Chondrocyte (in vitro differentiated cells): ENCODE data around the gene SKAP1. TPM values are rescaled to one million over a fixed set of nuclear protein-coding genes. Genes with fewer than 3 reads are reported as not detected.

Experiments used
- DNase-seq: peaks from one replicate; pipeline ENCODE4 v3.0.0; 2021; ENCODE audit warnings: mixed read lengths, low spot score
- H3K27ac Mint-ChIP-seq: one replicate; pipeline ENCODE4 v1.8.0; 2021; ENCODE audit warnings: mild to moderate bottlenecking, moderate library complexity, mixed read lengths; ENCODE audit not compliant: unreplicated experiment
- H3K27me3 Mint-ChIP-seq: 2 replicates; pipeline ENCODE4 v1.8.0; 2021; ENCODE audit warnings: low read depth, mixed read lengths
- H3K36me3 Mint-ChIP-seq: 2 replicates; pipeline ENCODE4 v1.8.0; 2021; ENCODE audit warnings: low read depth, mixed read lengths
- H3K4me1 Mint-ChIP-seq: 2 replicates; pipeline ENCODE4 v1.8.0; 2021; ENCODE audit warnings: low read depth, mild to moderate bottlenecking, mixed read lengths
- H3K4me3 Mint-ChIP-seq: one replicate; pipeline ENCODE4 v1.8.0; 2021; ENCODE audit warnings: mild to moderate bottlenecking, moderate library complexity, mixed read lengths; ENCODE audit not compliant: unreplicated experiment
- H3K9me3 Mint-ChIP-seq: 2 replicates; pipeline ENCODE4 v1.8.0; 2021; ENCODE audit warnings: low read depth, mixed read lengths
- CTCF ChIP-seq: fragments of 200-600 bp; sonication (generic); IDR thresholded peaks from 2 replicates; pipeline ENCODE4 v1.5.0; 2021; ENCODE audit warnings: antibody characterized with exemption, mild to moderate bottlenecking, moderate library complexity
- total RNA-seq: library from RNA; stranded (reverse); gene quantifications from 3 replicates; pipeline ENCODE4 v1.2.1, GENCODE V29; 2021

Gene SKAP1
- total RNA-seq, 1 donor from 2014 or later = not detected

DNA sequence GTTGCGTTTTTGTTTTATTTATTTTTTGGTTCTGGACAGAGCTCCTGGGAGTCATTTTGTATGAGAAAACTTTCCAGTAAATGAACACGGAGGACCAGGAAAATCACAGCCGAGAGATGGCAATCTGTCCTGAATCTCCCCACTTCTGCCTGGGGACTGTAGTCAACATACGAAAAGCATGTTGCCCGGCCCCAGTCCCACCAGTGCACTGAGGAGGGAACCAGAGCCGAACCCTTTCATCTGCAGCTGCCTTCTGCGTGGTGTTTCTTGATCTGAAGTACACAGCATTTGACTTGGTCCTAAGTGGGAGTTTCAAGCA is 303.5 kb downstream of the SKAP1 start:
- H3K27me3 Mint-ChIP-seq = no peaks in the 10 kb centered on the region

DNA sequence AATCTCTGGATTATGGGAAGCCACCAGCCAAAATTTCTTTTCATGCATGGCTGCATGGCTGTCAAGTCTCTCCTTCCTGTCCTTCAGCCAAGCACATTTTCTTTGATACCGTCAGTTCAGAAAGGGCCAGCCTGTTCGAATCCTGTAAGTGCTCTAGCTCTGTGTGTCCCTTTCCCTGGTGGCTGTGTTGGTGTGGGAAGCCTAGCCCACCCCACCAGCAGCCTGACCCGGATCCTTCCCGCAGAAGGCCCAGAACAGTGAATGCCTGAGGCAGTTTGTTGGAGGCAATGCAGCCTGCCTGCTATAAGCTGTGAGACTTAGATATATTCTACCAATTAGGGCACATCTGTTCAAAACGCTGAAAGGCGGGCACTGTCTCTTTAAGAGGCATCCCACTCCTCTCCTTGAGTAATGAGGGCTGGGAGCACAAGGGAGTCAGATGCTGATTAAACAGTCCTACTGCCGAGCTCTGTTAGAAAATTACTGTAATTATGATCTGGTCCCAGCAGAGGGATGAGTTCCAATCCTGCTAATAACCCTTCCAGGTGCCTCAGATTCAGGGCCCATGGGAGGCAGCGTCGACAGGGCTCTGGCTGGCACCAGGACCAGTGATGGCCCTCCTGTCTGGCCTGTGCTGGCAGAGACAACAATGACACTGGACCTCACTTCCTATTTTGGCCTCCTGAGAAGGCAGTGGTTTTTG is 304.0 kb downstream of the SKAP1 start:
- no peak for TF ChIP-seq CTCF
- peak overlapping the region; percentile 17 for H3K27ac Mint-ChIP-seq
- H3K27me3 Mint-ChIP-seq = no peaks in the 10 kb centered on the region
- no peak for DNase-seq
- peaks cover 15% of the 10 kb centered on the region for H3K36me3 Mint-ChIP-seq
- peaks cover 25% of the 10 kb centered on the region for H3K4me1 Mint-ChIP-seq
- H3K9me3 Mint-ChIP-seq = no peaks in the 10 kb centered on the region
- no peak overlapping the region for H3K4me3 Mint-ChIP-seq

More for the DNA sequence above, 303.5 kb downstream of the SKAP1 start:
- no peak for DNase-seq
- no peak for TF ChIP-seq CTCF
- Mint-ChIP-seq H3K36me3 (peaks cover 10% of the 10 kb centered on the region), H3K4me3 (no peak overlapping the region), H3K4me1 (peaks cover 29% of the 10 kb centered on the region), H3K27ac (peak overlapping the region; percentile 17), H3K9me3 (no peaks in the 10 kb centered on the region)

DNA sequence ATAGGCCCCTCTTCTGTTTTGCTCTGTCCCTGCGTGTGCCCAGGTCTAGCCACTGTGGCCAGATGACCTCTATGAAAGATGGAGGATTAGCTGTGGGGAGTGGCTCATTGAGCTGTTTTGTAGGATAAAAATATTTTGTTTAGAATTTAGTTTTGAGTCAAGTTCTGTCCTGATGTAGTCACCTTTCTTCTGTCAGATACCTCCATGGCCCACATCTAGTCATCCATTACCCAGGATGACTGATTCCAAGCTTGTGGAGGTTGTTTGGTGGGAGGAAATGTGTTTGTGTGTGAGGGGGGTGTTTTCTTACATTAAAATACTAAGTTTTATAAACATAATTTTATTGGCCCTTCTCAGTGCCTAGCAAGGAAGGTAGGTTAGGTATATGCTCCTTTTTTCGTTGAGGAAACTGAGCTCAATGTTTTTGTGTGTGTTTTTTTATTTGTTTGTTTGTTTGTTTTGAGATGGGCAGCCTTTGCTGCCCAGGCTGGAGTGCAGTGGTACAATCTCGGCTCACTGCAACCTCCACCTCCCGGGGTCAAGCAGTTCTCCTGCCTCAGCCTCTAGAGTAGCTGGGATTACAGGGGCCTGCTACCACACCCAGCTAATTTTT is 306.1 kb downstream of the SKAP1 start:
- TF ChIP-seq CTCF = no peak
- no peak overlapping the region for H3K27ac Mint-ChIP-seq
- DNase-seq = no peak
- peaks cover 24% of the 10 kb centered on the region for H3K4me1 Mint-ChIP-seq
- no peaks in the 10 kb centered on the region for H3K9me3 Mint-ChIP-seq
- no peaks in the 10 kb centered on the region for H3K27me3 Mint-ChIP-seq
- no peak overlapping the region for H3K4me3 Mint-ChIP-seq
- peaks cover 22% of the 10 kb centered on the region for H3K36me3 Mint-ChIP-seq

- H3K9me3 Mint-ChIP-seq = no peaks in the 10 kb centered on the region
- no peak overlapping the region for H3K27ac Mint-ChIP-seq
- DNase-seq = no peak
- peaks cover 25% of the 10 kb centered on the region for H3K36me3 Mint-ChIP-seq
- H3K4me3 Mint-ChIP-seq = no peak overlapping the region
- H3K27me3 Mint-ChIP-seq = no peaks in the 10 kb centered on the region
- no peak for TF ChIP-seq CTCF
- peaks cover 24% of the 10 kb centered on the region for H3K4me1 Mint-ChIP-seq
These were observed 306.9 kb downstream of the SKAP1 start for GRCh38 chr17:48123111-48123510.

- TF ChIP-seq CTCF = no peak
- peaks cover 26% of the 10 kb centered on the region for H3K36me3 Mint-ChIP-seq
- peaks cover 22% of the 10 kb centered on the region for H3K4me1 Mint-ChIP-seq
- H3K4me3 Mint-ChIP-seq = no peak overlapping the region
- no peak for DNase-seq
- no peaks in the 10 kb centered on the region for H3K9me3 Mint-ChIP-seq
- H3K27ac Mint-ChIP-seq = no peak overlapping the region
- no peaks in the 10 kb centered on the region for H3K27me3 Mint-ChIP-seq
These were observed 307.4 kb downstream of the SKAP1 start for GRCh38 chr17:48122665-48123045.
